Measurements from ENCODE around the gene HNF1B. TPM values are rescaled to one million over a fixed set of nuclear protein-coding genes. Genes with fewer than 3 reads are reported as not detected.
A peak's percentile ranks its signal among the peaks of the same experiment; 100 is the strongest.

Gene HNF1B
- total RNA-seq, 1 donor from 2014 or later = 4.6 TPM

DNA sequence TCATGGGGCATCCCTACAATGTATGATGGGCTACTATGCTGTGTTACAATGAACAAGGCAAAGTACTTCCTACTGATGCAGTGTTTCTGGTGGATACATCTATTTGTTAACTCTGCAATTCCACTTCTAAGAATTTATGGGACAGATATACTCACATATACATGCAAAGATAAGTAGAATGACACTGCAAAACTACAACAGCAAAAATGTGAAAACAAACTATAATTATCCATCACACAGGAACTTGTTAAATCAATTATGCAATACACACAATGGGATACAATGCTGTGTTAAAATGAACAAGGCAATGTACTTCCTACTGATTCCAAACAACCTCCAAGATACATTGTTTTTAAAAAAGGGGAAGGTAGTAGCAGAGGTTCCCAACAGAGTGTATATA lies 104.8 kb downstream of the HNF1B start:
- Mint-ChIP-seq H3K27ac (no peak overlapping the region), H3K27me3 (ENCODE audit: low read depth) (peaks cover 12% of the 10 kb centered on the region), H3K9me3 (no peaks in the 10 kb centered on the region), H3K36me3 (ENCODE audit: low read depth) (peaks cover 62% of the 10 kb centered on the region), H3K4me1 (ENCODE audit: low read depth) (peaks cover 26% of the 10 kb centered on the region), H3K4me3 (ENCODE audit: low read depth) (peak overlapping the region; percentile 2)
- DNase-seq (ENCODE audit: low spot score) = no peak
- intact Hi-C loops (cut with micrococcal nuclease) = no loop called here

GRCh38 chr17:37637956-37638355 lies 106.9 kb downstream of the HNF1B start:
- intact Hi-C loops (cut with micrococcal nuclease) = no loop called here
- peaks cover 62% of the 10 kb centered on the region for H3K36me3 Mint-ChIP-seq (ENCODE audit: low read depth)
- peaks cover 21% of the 10 kb centered on the region for H3K4me1 Mint-ChIP-seq (ENCODE audit: low read depth)
- H3K27ac Mint-ChIP-seq = no peak overlapping the region
- H3K27me3 Mint-ChIP-seq (ENCODE audit: low read depth) = no peaks in the 10 kb centered on the region
- no peak for DNase-seq (ENCODE audit: low spot score)
- H3K4me3 Mint-ChIP-seq (ENCODE audit: low read depth) = no peak overlapping the region
- H3K9me3 Mint-ChIP-seq = no peaks in the 10 kb centered on the region

Other genes with a start within 250 kb of the HNF1B start
- gene SYNRG, start 135.6 kb downstream of the HNF1B start, total RNA-seq = 38.1 and 43.7 TPM in 2 replicates
- 43.4 and 46.9 TPM in 2 replicates for gene DDX52, start 101.6 kb downstream of the HNF1B start, total RNA-seq
- not detected in 2 replicates for gene TBC1D3K, start 179.4 kb upstream of the HNF1B start, total RNA-seq
- gene TBC1D3L, start 244.0 kb upstream of the HNF1B start, total RNA-seq = 18.1 and 22.5 TPM in 2 replicates